Mesendoderm (in vitro differentiated cells): Measurements from ENCODE around the gene CFAP46.

Source experiments
- DNase-seq: peaks from one replicate; pipeline ENCODE4 v3.0.0; 2013
- H2AK5ac ChIP-seq: 2 replicates; pipeline ENCODE4 v1.6.1; 2013; ENCODE audit warnings: low read length, inconsistent platforms
- H2BK120ac ChIP-seq: 2 replicates; pipeline ENCODE4 v1.6.1; 2013; ENCODE audit warnings: low read depth, mild to moderate bottlenecking, low read length, moderate library complexity, mixed read lengths
- H2BK15ac ChIP-seq: replicated peaks from 2 replicates; pipeline ENCODE4 v1.6.1; 2013; ENCODE audit warnings: low read depth, mild to moderate bottlenecking, moderate library complexity
- H2BK5ac ChIP-seq: 2 replicates; pipeline ENCODE4 v1.6.1; 2013; ENCODE audit warnings: low read length, inconsistent platforms
- H3K18ac ChIP-seq: 2 replicates; pipeline ENCODE4 v1.6.1; 2013; ENCODE audit warnings: mild to moderate bottlenecking, low read length, mixed read lengths
- H3K23ac ChIP-seq: one replicate; pipeline ENCODE4 v1.6.1; 2013; ENCODE audit warnings: low read length
- H3K27ac ChIP-seq: 2 replicates; pipeline ENCODE4 v1.5.1; 2013; ENCODE audit warnings: low read depth, mild to moderate bottlenecking, inconsistent platforms, low read length, moderate library complexity
- H3K27me3 ChIP-seq: 2 replicates; pipeline ENCODE4 v1.6.1; 2013; ENCODE audit warnings: low read length, control low read depth, mild to moderate bottlenecking, inconsistent platforms; ENCODE audit not compliant: insufficient read depth, poor library complexity
- H3K36me3 ChIP-seq: 2 replicates; pipeline ENCODE4 v1.6.1; 2013; ENCODE audit warnings: low read length, inconsistent platforms; ENCODE audit not compliant: control insufficient read depth, insufficient read depth
- H3K4ac ChIP-seq: one replicate; pipeline ENCODE4 v1.6.1; 2013; ENCODE audit warnings: low read depth, mild to moderate bottlenecking, low read length, moderate library complexity
- H3K4me1 ChIP-seq: 2 replicates; pipeline ENCODE4 v1.6.1; 2013; ENCODE audit warnings: low read depth, low read length, inconsistent platforms; ENCODE audit not compliant: control insufficient read depth
- H3K4me2 ChIP-seq: 2 replicates; pipeline ENCODE4 v1.6.1; 2013; ENCODE audit warnings: low read length
- H3K4me3 ChIP-seq: 2 replicates; pipeline ENCODE4 v1.5.1; 2013; ENCODE audit warnings: mild to moderate bottlenecking, low read length
- H3K56ac ChIP-seq: one replicate; pipeline ENCODE4 v1.6.1; 2013; ENCODE audit warnings: low read length
- H3K79me1 ChIP-seq: 2 replicates; pipeline ENCODE4 v1.6.1; 2013; ENCODE audit warnings: low read length, inconsistent platforms
- H3K79me2 ChIP-seq: 2 replicates; pipeline ENCODE4 v1.6.1; 2013; ENCODE audit warnings: mild to moderate bottlenecking, low read length; ENCODE audit not compliant: control insufficient read depth, insufficient read depth
- H3K9ac ChIP-seq: 2 replicates; pipeline ENCODE4 v1.6.1; 2013; ENCODE audit warnings: low read length, inconsistent platforms
- H4K5ac ChIP-seq: one replicate; pipeline ENCODE4 v1.6.1; 2013; ENCODE audit warnings: low read length
- H4K8ac ChIP-seq: one replicate; pipeline ENCODE4 v1.6.1; 2013; ENCODE audit warnings: low read depth, mild to moderate bottlenecking, control low read depth, low read length, moderate library complexity
- WGBS: extraction: QIAGEN DNeasy Blood & Tissue Kit; methylation state at CpG from one replicate; pipeline ENCODE4 v1.1.7; 2013; ENCODE audit warnings: low lambda C conversion rate, missing lambda C conversion rate; ENCODE audit not compliant: insufficient coverage; ENCODE audit errors: extremely low coverage; 5-methylcytosine and 5-hydroxymethylcytosine counted together

The CFAP46 gene

GRCh38 chr10:132987671-132988571 is 45.6 kb upstream of the CFAP46 start:
- Histone ChIP-seq H3K4me1 (no peaks in the 10 kb centered on the region), H4K8ac (no peak overlapping the region), H3K23ac (no peak overlapping the region), H3K18ac (no peak overlapping the region), H2AK5ac (no peak overlapping the region), H3K27ac (no peak overlapping the region), H3K4me2 (no peak overlapping the region), H3K79me2 (no peaks in the 10 kb centered on the region), H3K4ac (no peak overlapping the region), H2BK5ac (no peak overlapping the region), H3K9ac (no peak overlapping the region), H3K36me3 (no peaks in the 10 kb centered on the region), H2BK15ac (no peak overlapping the region), H3K56ac (no peak overlapping the region), H3K4me3 (no peak overlapping the region), H3K27me3 (no peaks in the 10 kb centered on the region), H3K79me1 (no peaks in the 10 kb centered on the region), H2BK120ac (no peak overlapping the region), H4K5ac (no peak overlapping the region)
- WGBS: no CpG with 5 or more reads among the region's 29 CpGs
- no peak for DNase-seq

GRCh38 chr10:132986978-132987377 is 44.6 kb upstream of the CFAP46 start:
- Histone ChIP-seq H2AK5ac (no peak overlapping the region), H3K9ac (no peak overlapping the region), H2BK120ac (no peak overlapping the region), H3K4me2 (no peak overlapping the region), H3K36me3 (no peaks in the 10 kb centered on the region), H2BK15ac (no peak overlapping the region), H3K23ac (no peak overlapping the region), H3K4ac (no peak overlapping the region), H3K79me1 (no peaks in the 10 kb centered on the region), H3K56ac (no peak overlapping the region), H3K4me1 (no peaks in the 10 kb centered on the region), H3K18ac (no peak overlapping the region), H3K79me2 (no peaks in the 10 kb centered on the region), H4K8ac (no peak overlapping the region), H3K27ac (no peak overlapping the region), H2BK5ac (no peak overlapping the region), H3K4me3 (no peak overlapping the region), H3K27me3 (no peaks in the 10 kb centered on the region), H4K5ac (no peak overlapping the region)
- no CpG with 5 or more reads among the region's 14 CpGs for WGBS
- no peak for DNase-seq

GRCh38 chr10:132986576-132986975 is 44.2 kb upstream of the CFAP46 start:
- H3K27ac ChIP-seq: no peak overlapping the region
- H2BK5ac ChIP-seq: no peak overlapping the region
- no peak overlapping the region for H3K4me2 ChIP-seq
- no peak overlapping the region for H2BK120ac ChIP-seq
- H4K5ac ChIP-seq: no peak overlapping the region
- no peaks in the 10 kb centered on the region for H3K36me3 ChIP-seq
- no peak for DNase-seq
- no peaks in the 10 kb centered on the region for H3K27me3 ChIP-seq
- no peak overlapping the region for H3K18ac ChIP-seq
- no peaks in the 10 kb centered on the region for H3K79me1 ChIP-seq
- H3K56ac ChIP-seq: no peak overlapping the region
- no peak overlapping the region for H4K8ac ChIP-seq
- H3K4ac ChIP-seq: no peak overlapping the region
- H3K23ac ChIP-seq: no peak overlapping the region
- H3K9ac ChIP-seq: no peak overlapping the region
- H3K4me1 ChIP-seq: no peaks in the 10 kb centered on the region
- no peak overlapping the region for H3K4me3 ChIP-seq
- H2BK15ac ChIP-seq: no peak overlapping the region
- no peak overlapping the region for H2AK5ac ChIP-seq
- H3K79me2 ChIP-seq: no peaks in the 10 kb centered on the region
- WGBS: no CpG with 5 or more reads among the region's 8 CpGs

- Histone ChIP-seq H3K4me1 (no peaks in the 10 kb centered on the region), H3K23ac (no peak overlapping the region), H3K79me1 (no peaks in the 10 kb centered on the region), H4K8ac (no peak overlapping the region), H2AK5ac (no peak overlapping the region), H3K79me2 (no peaks in the 10 kb centered on the region), H3K36me3 (no peaks in the 10 kb centered on the region), H2BK15ac (no peak overlapping the region), H3K27ac (no peak overlapping the region), H3K18ac (no peak overlapping the region), H3K4me3 (no peak overlapping the region), H4K5ac (no peak overlapping the region), H3K4me2 (no peak overlapping the region), H3K4ac (no peak overlapping the region), H3K9ac (no peak overlapping the region), H2BK120ac (no peak overlapping the region), H3K27me3 (no peaks in the 10 kb centered on the region), H3K56ac (no peak overlapping the region), H2BK5ac (no peak overlapping the region)
- no CpG with 5 or more reads among the region's 8 CpGs for WGBS
- DNase-seq: no peak
Measured at GRCh38 chr10:132986076-132986475, 43.7 kb upstream of the CFAP46 start.

- no peak overlapping the region for H3K23ac ChIP-seq
Measured at GRCh38 chr10:132985546-132985900, 43.2 kb upstream of the CFAP46 start.

More at GRCh38 chr10:132985546-132985900, 43.2 kb upstream of the CFAP46 start:
- H3K79me1 ChIP-seq: no peaks in the 10 kb centered on the region
- H2AK5ac ChIP-seq: no peak overlapping the region
- no peaks in the 10 kb centered on the region for H3K36me3 ChIP-seq
- no peak overlapping the region for H4K5ac ChIP-seq
- no peak overlapping the region for H3K4me2 ChIP-seq
- no peak overlapping the region for H2BK120ac ChIP-seq
- H3K4me1 ChIP-seq: no peaks in the 10 kb centered on the region
- no peak overlapping the region for H4K8ac ChIP-seq
- no peak overlapping the region for H3K27ac ChIP-seq
- no peak overlapping the region for H3K18ac ChIP-seq
- H3K79me2 ChIP-seq: no peaks in the 10 kb centered on the region
- H3K56ac ChIP-seq: no peak overlapping the region
- no peak overlapping the region for H3K4ac ChIP-seq
- H2BK5ac ChIP-seq: no peak overlapping the region
- no peak overlapping the region for H2BK15ac ChIP-seq
- DNase-seq: no peak
- no CpG with 5 or more reads among the region's 6 CpGs for whole genome bisulfite sequencing
- no peak overlapping the region for H3K9ac ChIP-seq
- no peak overlapping the region for H3K4me3 ChIP-seq
- H3K27me3 ChIP-seq: no peaks in the 10 kb centered on the region
